Ishikawa (cell line): ENCODE data around the gene FAM9C.

Source experiments
- EP300 ChIP-seq: IDR thresholded peaks from 2 replicates; pipeline ENCODE4 v1.6.1; 2012; ENCODE audit warnings: borderline replicate concordance
- YY1 ChIP-seq: IDR thresholded peaks from 2 replicates; pipeline ENCODE4 v1.6.1; 2012; ENCODE audit warnings: low read depth

- TF ChIP-seq YY1 (no peak), EP300 (no peak)
Measured at GRCh38 chrX:13050151-13050550, 5.7 kb upstream of the FAM9C start.
